Activated CD4-positive, alpha-beta T cell treated with anti-CD3 and anti-CD28 coated beads for 36 hours (primary cell): ENCODE data around the gene KCNK3. TPM values are rescaled to one million over a fixed set of nuclear protein-coding genes. Genes with fewer than 3 reads are reported as not detected.
A peak's percentile ranks its signal among the peaks of the same experiment; 100 is the strongest.

Experiments
- ATAC-seq: fragments of 200-7000 bp; cut with Tn5 transposase; one replicate; pipeline ENCODE4 v1.10.0; 2021; ENCODE audit warnings: mild to moderate bottlenecking, moderate library complexity
- CTCF ChIA-PET: fragments of 350-600 bp; sonication (Branson Sonifier 250); formaldehyde crosslinking; loops from one replicate; lab custom pipeline; 2021; ENCODE audit warnings: antibody characterized with exemption; lab: Charles Lee
- POLR2A ChIA-PET: fragments of 350-600 bp; sonication (Branson Sonifier 250); formaldehyde crosslinking; loops from one replicate; lab custom pipeline; 2021; ENCODE audit warnings: antibody characterized with exemption, inconsistent platforms; lab: Charles Lee
- DNase-seq: peaks from one replicate; pipeline ENCODE4 v3.0.0-alpha.2; 2020
- H3K27ac Mint-ChIP-seq: one replicate; pipeline ENCODE4 v1.8.0; 2021; ENCODE audit warnings: mixed read lengths
- H3K27me3 Mint-ChIP-seq: one replicate; pipeline ENCODE4 v1.8.0; 2021; ENCODE audit warnings: mixed read lengths
- H3K36me3 Mint-ChIP-seq: one replicate; pipeline ENCODE4 v1.8.0; 2021; ENCODE audit warnings: low read depth, mixed read lengths
- H3K4me1 Mint-ChIP-seq: one replicate; pipeline ENCODE4 v1.8.0; 2021; ENCODE audit warnings: mixed read lengths
- H3K4me3 Mint-ChIP-seq: one replicate; pipeline ENCODE4 v1.8.0; 2021; ENCODE audit warnings: mild to moderate bottlenecking, moderate library complexity, mixed read lengths
- H3K9me3 Mint-ChIP-seq: one replicate; pipeline ENCODE4 v1.8.0; 2021; ENCODE audit warnings: low read depth, mixed read lengths
- intact Hi-C, 2 experiments: fragments of 100-400 bp; cut with DNase I in 1 of 2; cut with micrococcal nuclease in 1 of 2; formaldehyde crosslinking; loops; one replicate each; pipeline versions ENCODE4 v1.14.2 to v1.15.1; 2022 to 2024; cut with DNase I, micrococcal nuclease
- total RNA-seq, 2 experiments: library from RNA; stranded (reverse); gene quantifications; one replicate each; pipeline ENCODE4 v1.2.3, GENCODE V29; 2021

The KCNK3 gene
- total RNA-seq, 2 experiments from 2014 or later, result not detected

GRCh38 chr2:26726228-26726627 lies 33.7 kb downstream of the KCNK3 start:
- intact Hi-C loops, result no loop called here
- CTCF ChIA-PET, result interaction anchor here (1.3 kb wide), 1 partner anchor 21 kb away, joined by 4 read pairs; no protein-coding TSS in a partner anchor
- no peak overlapping the region for H3K27ac Mint-ChIP-seq

GRCh38 chr2:26727641-26728561 lies 35.4 kb downstream of the KCNK3 start:
- Mint-ChIP-seq H3K4me3 (no peak overlapping the region), H3K4me1 (no peaks in the 10 kb centered on the region), H3K27ac (no peak overlapping the region), H3K36me3 (no peaks in the 10 kb centered on the region), H3K9me3 (no peaks in the 10 kb centered on the region), H3K27me3 (peaks cover 12% of the 10 kb centered on the region)
- ChIA-PET POLR2A (no interaction called here), CTCF (no interaction called here)
- intact Hi-C loops, result no loop called here
- peak; percentile 40 for DNase-seq
- ATAC-seq, result peak; percentile 53

More at GRCh38 chr2:26726228-26726627, 33.7 kb downstream of the KCNK3 start:
- Mint-ChIP-seq H3K4me1 (no peaks in the 10 kb centered on the region), H3K36me3 (no peaks in the 10 kb centered on the region), H3K9me3 (no peaks in the 10 kb centered on the region), H3K27me3 (peaks cover 9% of the 10 kb centered on the region), H3K4me3 (no peak overlapping the region)
- ATAC-seq (no peak), DNase-seq (no peak)
- POLR2A ChIA-PET, result no interaction called here

GRCh38 chr2:26729311-26729710 lies 36.8 kb downstream of the KCNK3 start:
- H3K36me3 Mint-ChIP-seq, result no peaks in the 10 kb centered on the region
- H3K27me3 Mint-ChIP-seq, result peaks cover 12% of the 10 kb centered on the region

GRCh38 chr2:26730549-26731344 lies 38.2 kb downstream of the KCNK3 start:
- Mint-ChIP-seq H3K27me3 (peaks cover 12% of the 10 kb centered on the region), H3K9me3 (no peaks in the 10 kb centered on the region), H3K4me1 (no peaks in the 10 kb centered on the region), H3K4me3 (no peak overlapping the region), H3K36me3 (no peaks in the 10 kb centered on the region), H3K27ac (no peak overlapping the region)
- intact Hi-C loops, result no loop called here
- ChIA-PET CTCF (interaction anchor here (1.1 to 1.5 kb wide), 2 partner anchors 15 to 124 kb away, joined by 3 to 6 read pairs; no protein-coding TSS in a partner anchor), POLR2A (no interaction called here)
- ATAC-seq, result no peak
- no peak for DNase-seq

More at GRCh38 chr2:26729311-26729710, 36.8 kb downstream of the KCNK3 start:
- DNase-seq (no peak), ATAC-seq (no peak)
- intact Hi-C loops, result no loop called here
- no peak overlapping the region for H3K4me3 Mint-ChIP-seq
- no peaks in the 10 kb centered on the region for H3K4me1 Mint-ChIP-seq
- H3K9me3 Mint-ChIP-seq, result no peaks in the 10 kb centered on the region
- H3K27ac Mint-ChIP-seq, result no peak overlapping the region
- ChIA-PET POLR2A (no interaction called here), CTCF (interaction anchor here (1.5 kb wide), 1 partner anchor 16 kb away, joined by 6 read pairs; no protein-coding TSS in a partner anchor)

- ChIA-PET CTCF (interaction anchor here (0.7 to 2.5 kb wide), 3 partner anchors 14 to 191 kb away, joined by 3 to 11 read pairs (median 4); no protein-coding TSS in a partner anchor), POLR2A (no interaction called here)
- H3K27ac Mint-ChIP-seq, result no peak overlapping the region
- DNase-seq, result no peak
- no peak overlapping the region for H3K4me3 Mint-ChIP-seq
- intact Hi-C loops, result no loop called here
- peaks cover 10% of the 10 kb centered on the region for H3K27me3 Mint-ChIP-seq
- no peak for ATAC-seq
- H3K4me1 Mint-ChIP-seq, result no peaks in the 10 kb centered on the region
- H3K9me3 Mint-ChIP-seq, result no peaks in the 10 kb centered on the region
- no peaks in the 10 kb centered on the region for H3K36me3 Mint-ChIP-seq
Measured at GRCh38 chr2:26731714-26732113, 39.2 kb downstream of the KCNK3 start.

- no peak overlapping the region for H3K4me3 Mint-ChIP-seq
- no peaks in the 10 kb centered on the region for H3K9me3 Mint-ChIP-seq
- ChIA-PET CTCF (interaction anchor here (1.1 to 2.5 kb wide), 2 partner anchors 13 to 191 kb away, joined by 4 to 11 read pairs; no protein-coding TSS in a partner anchor), POLR2A (no interaction called here)
- peaks cover 5% of the 10 kb centered on the region for H3K27me3 Mint-ChIP-seq
- DNase-seq (no peak), ATAC-seq (no peak)
- no peaks in the 10 kb centered on the region for H3K4me1 Mint-ChIP-seq
- H3K36me3 Mint-ChIP-seq, result no peaks in the 10 kb centered on the region
- intact Hi-C loops, result no loop called here
- H3K27ac Mint-ChIP-seq, result no peak overlapping the region
Measured at GRCh38 chr2:26732446-26732845, 39.9 kb downstream of the KCNK3 start.

GRCh38 chr2:26733413-26733812 lies 40.9 kb downstream of the KCNK3 start:
- ATAC-seq (no peak), DNase-seq (no peak)
- intact Hi-C loops, result no loop called here
- Mint-ChIP-seq H3K9me3 (no peaks in the 10 kb centered on the region), H3K4me1 (no peaks in the 10 kb centered on the region), H3K4me3 (no peak overlapping the region), H3K27ac (no peak overlapping the region), H3K36me3 (no peaks in the 10 kb centered on the region), H3K27me3 (peaks cover 3% of the 10 kb centered on the region)
- ChIA-PET CTCF (interaction anchor here (0.6 to 2.5 kb wide), 3 partner anchors 12 to 36 kb away, joined by 3 to 11 read pairs (median 3); no protein-coding TSS in a partner anchor), POLR2A (no interaction called here)

GRCh38 chr2:26735097-26735496 lies 42.6 kb downstream of the KCNK3 start:
- ChIA-PET POLR2A (no interaction called here), CTCF (interaction anchor here (0.9 kb wide), 1 partner anchor 11 kb away, joined by 4 read pairs; no protein-coding TSS in a partner anchor)

GRCh38 chr2:26735883-26736588 lies 43.5 kb downstream of the KCNK3 start:
- intact Hi-C loops, result no loop called here
- no peak for ATAC-seq

More at GRCh38 chr2:26735097-26735496, 42.6 kb downstream of the KCNK3 start:
- Mint-ChIP-seq H3K9me3 (no peaks in the 10 kb centered on the region), H3K27me3 (peaks cover 3% of the 10 kb centered on the region), H3K36me3 (no peaks in the 10 kb centered on the region), H3K27ac (no peak overlapping the region), H3K4me1 (no peaks in the 10 kb centered on the region), H3K4me3 (no peak overlapping the region)
- ATAC-seq, result peak; percentile 6
- no peak for DNase-seq
- intact Hi-C loops, result no loop called here

GRCh38 chr2:26737221-26737620 lies 44.7 kb downstream of the KCNK3 start:
- ATAC-seq (no peak), DNase-seq (no peak)
- no peaks in the 10 kb centered on the region for H3K27me3 Mint-ChIP-seq
- H3K4me3 Mint-ChIP-seq, result no peak overlapping the region
- H3K27ac Mint-ChIP-seq, result no peak overlapping the region
- POLR2A ChIA-PET, result no interaction called here
- intact Hi-C loops, result no loop called here
- peaks cover 4% of the 10 kb centered on the region for H3K4me1 Mint-ChIP-seq
- no peaks in the 10 kb centered on the region for H3K9me3 Mint-ChIP-seq
- no peaks in the 10 kb centered on the region for H3K36me3 Mint-ChIP-seq
- CTCF ChIA-PET, result no interaction called here

More at GRCh38 chr2:26735883-26736588, 43.5 kb downstream of the KCNK3 start:
- no peaks in the 10 kb centered on the region for H3K36me3 Mint-ChIP-seq
- no peak overlapping the region for H3K27ac Mint-ChIP-seq
- peaks cover 3% of the 10 kb centered on the region for H3K4me1 Mint-ChIP-seq
- H3K27me3 Mint-ChIP-seq, result peaks cover 3% of the 10 kb centered on the region
- POLR2A ChIA-PET, result no interaction called here
- no peaks in the 10 kb centered on the region for H3K9me3 Mint-ChIP-seq
- CTCF ChIA-PET, result interaction anchor here (0.6 to 0.9 kb wide), 2 partner anchors 10 to 1215 kb away, joined by 4 to 5 read pairs; no protein-coding TSS in a partner anchor
- DNase-seq, result no peak
- H3K4me3 Mint-ChIP-seq, result no peak overlapping the region
